Mesothelial cell of epicardium (in vitro differentiated cells): ENCODE data around the gene TBC1D5. TPM values are rescaled to one million over a fixed set of nuclear protein-coding genes. Genes with fewer than 3 reads are reported as not detected.

Experiments used
- DNase-seq, 2 experiments: peaks; one replicate each; pipeline ENCODE4 v3.0.0; 2021; ENCODE audit warnings: low spot score in 2 of 2; ENCODE audit not compliant: unreplicated experiment in 2 of 2
- H3K27ac Mint-ChIP-seq: 2 replicates; pipeline ENCODE4 v1.8.0; 2021; ENCODE audit warnings: mixed read lengths
- H3K27me3 Mint-ChIP-seq: 2 replicates; pipeline ENCODE4 v1.8.0; 2021; ENCODE audit warnings: low read depth, mixed read lengths
- H3K36me3 Mint-ChIP-seq: 2 replicates; pipeline ENCODE4 v1.8.0; 2021; ENCODE audit warnings: mixed read lengths
- H3K4me1 Mint-ChIP-seq: 2 replicates; pipeline ENCODE4 v1.8.0; 2021; ENCODE audit warnings: mixed read lengths
- H3K4me3 Mint-ChIP-seq: 2 replicates; pipeline ENCODE4 v1.8.0; 2021; ENCODE audit warnings: mild to moderate bottlenecking, moderate library complexity, mixed read lengths
- H3K9me3 Mint-ChIP-seq: 2 replicates; pipeline ENCODE4 v1.8.0; 2021; ENCODE audit warnings: mixed read lengths
- CTCF ChIP-seq: fragments of 200-600 bp; sonication (generic); IDR thresholded peaks from one replicate; pipeline ENCODE4 v1.5.0; 2021; ENCODE audit warnings: antibody characterized with exemption; ENCODE audit not compliant: unreplicated experiment
- total RNA-seq: library from RNA; stranded (reverse); gene quantifications from 3 replicates; pipeline ENCODE4 v1.2.1, GENCODE V29; 2021

TBC1D5 gene
- total RNA-seq, 1 donor from 2014 or later = 75.3 TPM

- H3K9me3 Mint-ChIP-seq = no peaks in the 10 kb centered on the region
Observed at GRCh38 chr3:17508180-17508752, 234.2 kb downstream of the TBC1D5 start.

GRCh38 chr3:17507480-17507879 is 235.0 kb downstream of the TBC1D5 start:
- Mint-ChIP-seq H3K9me3 (no peaks in the 10 kb centered on the region), H3K4me1 (peaks cover 8% of the 10 kb centered on the region), H3K27ac (no peak overlapping the region), H3K4me3 (no peak overlapping the region), H3K36me3 (peaks cover 3% of the 10 kb centered on the region), H3K27me3 (no peaks in the 10 kb centered on the region)
- no peak for DNase-seq
- no peak for TF ChIP-seq CTCF

More at GRCh38 chr3:17508180-17508752, 234.2 kb downstream of the TBC1D5 start:
- Mint-ChIP-seq H3K27me3 (no peaks in the 10 kb centered on the region), H3K27ac (no peak overlapping the region), H3K36me3 (peaks cover 3% of the 10 kb centered on the region), H3K4me1 (peaks cover 8% of the 10 kb centered on the region), H3K4me3 (no peak overlapping the region)
- no peak for DNase-seq
- TF ChIP-seq CTCF = no peak

- Mint-ChIP-seq H3K27ac (no peak overlapping the region), H3K4me3 (no peak overlapping the region), H3K27me3 (no peaks in the 10 kb centered on the region), H3K4me1 (peaks cover 8% of the 10 kb centered on the region), H3K9me3 (no peaks in the 10 kb centered on the region), H3K36me3 (peaks cover 3% of the 10 kb centered on the region)
- no peak for TF ChIP-seq CTCF
- no peak for DNase-seq
Observed at GRCh38 chr3:17505856-17506255, 236.6 kb downstream of the TBC1D5 start.

- H3K27ac Mint-ChIP-seq = no peak overlapping the region
- TF ChIP-seq CTCF = no peak
- DNase-seq = no peak
- no peaks in the 10 kb centered on the region for H3K9me3 Mint-ChIP-seq
- peaks cover 3% of the 10 kb centered on the region for H3K36me3 Mint-ChIP-seq
- peaks cover 14% of the 10 kb centered on the region for H3K4me1 Mint-ChIP-seq
- H3K4me3 Mint-ChIP-seq = no peak overlapping the region
- no peaks in the 10 kb centered on the region for H3K27me3 Mint-ChIP-seq
Observed at GRCh38 chr3:17501745-17502144, 240.7 kb downstream of the TBC1D5 start.

GRCh38 chr3:17500618-17501017 is 241.8 kb downstream of the TBC1D5 start:
- no peak overlapping the region for H3K4me3 Mint-ChIP-seq

More at GRCh38 chr3:17500618-17501017, 241.8 kb downstream of the TBC1D5 start:
- no peak overlapping the region for H3K27ac Mint-ChIP-seq
- no peaks in the 10 kb centered on the region for H3K27me3 Mint-ChIP-seq
- no peak for DNase-seq
- H3K36me3 Mint-ChIP-seq = peaks cover 3% of the 10 kb centered on the region
- no peak for TF ChIP-seq CTCF
- peaks cover 22% of the 10 kb centered on the region for H3K4me1 Mint-ChIP-seq
- no peaks in the 10 kb centered on the region for H3K9me3 Mint-ChIP-seq
